Fibroblast of skin of scalp (primary cell): ENCODE data around the gene ZNF708.
"Not testable (repeated sequence)": the region's sequence is repeated elsewhere in the genome, so short reads cannot be mapped to it uniquely, and the experiment has no call there.

Source experiments
- DNase-seq: peaks from one replicate; pipeline ENCODE4 v3.0.0-alpha.2; 2013

The ZNF708 gene

GRCh38 chr19:21259421-21260124 is 69.6 kb downstream of the ZNF708 start:
- not testable (repeated sequence) for DNase-seq

DNA sequence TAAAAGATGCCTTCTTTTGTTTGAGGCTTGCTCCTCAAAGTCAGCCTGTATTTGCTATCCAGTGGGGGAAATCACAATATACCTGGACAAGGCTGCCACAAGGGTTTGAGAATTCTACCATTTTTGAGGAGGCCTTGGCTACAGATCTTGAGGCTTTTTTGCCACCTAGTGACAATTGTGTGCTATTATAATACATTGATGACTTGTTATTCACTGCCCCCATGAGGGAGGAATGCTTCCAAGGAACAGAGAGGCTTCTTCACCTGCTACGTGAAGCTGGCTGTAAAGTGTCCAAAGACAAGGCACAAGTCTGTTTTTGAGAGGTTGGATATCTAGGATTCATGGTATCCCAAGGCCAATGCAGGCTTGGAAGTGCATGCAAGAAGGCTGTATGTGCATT is 72.5 kb downstream of the ZNF708 start:
- peak; percentile 0 for DNase-seq
